Posterior vena cava (tissue), 2 donors: Measurements from ENCODE around the gene B3GALT4. TPM values are rescaled to one million over a fixed set of nuclear protein-coding genes. Genes with fewer than 3 reads are reported as not detected.

ENCODE experiments used
- DNase-seq: peaks from one replicate; pipeline ENCODE4 v3.0.0-alpha.2; 2020; ENCODE audit warnings: low spot score
- intact Hi-C, 2 donors: fragments of 100-400 bp; cut with DNase I; formaldehyde crosslinking; loops; one replicate each; pipeline versions ENCODE4 v1.14.1 to v1.14.2; 2022 to 2023
- total RNA-seq, 2 donors: library from RNA; stranded (reverse); fragmentation: NEBNext Ultra II Directional; extraction: Animal tissue kit (Norgen Biotek cat#: 25700); gene quantifications; one replicate each; pipeline ENCODE4 v1.2.1, GENCODE V29; 2021
- donor health status: DM: yes; HTN: yes; CAD: no.
- donor health status: DM: yes; HTN: yes; CAD: no.

The B3GALT4 gene
- total RNA-seq, 2 donors from 2014 or later, result 9.5 to 14.1 TPM

- intact Hi-C loops, result no loop called here
- no peak for DNase-seq
Measured at GRCh38 chr6:33288141-33288920, 11.4 kb downstream of the B3GALT4 start.

GRCh38 chr6:33288921-33289783 is 12.2 kb downstream of the B3GALT4 start, which contains the start of the genes PFDN6 and WDR46:
Gene PFDN6, plus strand, starts transcription at chr6:33289601. Its CDS starts 256 bp downstream, at chr6:33289857.
Gene WDR46, minus strand, starts transcription at chr6:33289239. Its CDS starts 69 bp downstream, at chr6:33289170.
- DNase-seq, result peak; percentile 91
- intact Hi-C loops, result no loop called here

- intact Hi-C loops, result no loop called here
Measured at GRCh38 chr6:33289784-33290315, 12.9 kb downstream of the B3GALT4 start.

GRCh38 chr6:33290459-33290858 is 13.5 kb downstream of the B3GALT4 start:
- DNase-seq, result no peak
- intact Hi-C loops, result no loop called here

More at GRCh38 chr6:33289784-33290315, 12.9 kb downstream of the B3GALT4 start:
- no peak for DNase-seq

GRCh38 chr6:33292996-33293682 is 16.2 kb downstream of the B3GALT4 start:
- intact Hi-C loops, result no loop called here
- peak; percentile 69 for DNase-seq

GRCh38 chr6:33294086-33294823 is 17.3 kb downstream of the B3GALT4 start:
- DNase-seq, result peak; percentile 67
- intact Hi-C loops, result no loop called here

- intact Hi-C loops, result no loop called here
- peak; percentile 74 for DNase-seq
Measured at GRCh38 chr6:33295621-33296369, 18.9 kb downstream of the B3GALT4 start.

GRCh38 chr6:33296797-33297405 is 20.0 kb downstream of the B3GALT4 start:
- intact Hi-C loops, result no loop called here
- DNase-seq, result peak; percentile 55

- intact Hi-C loops, result no loop called here
- peak; percentile 81 for DNase-seq
Measured at GRCh38 chr6:33297406-33297955, 20.6 kb downstream of the B3GALT4 start.

- intact Hi-C loops, result no loop called here
- DNase-seq, result peak; percentile 89
Measured at GRCh38 chr6:33297956-33298772, 21.2 kb downstream of the B3GALT4 start.

- intact Hi-C loops, result no loop called here
- DNase-seq, result peak; percentile 96
Measured at GRCh38 chr6:33298773-33299236, 21.9 kb downstream of the B3GALT4 start, which contains the start of gene RGL2. Gene RGL2, minus strand, starts transcription at chr6:33298942. Its CDS starts 332 bp downstream, at chr6:33298610.

GRCh38 chr6:33299237-33299944 is 22.5 kb downstream of the B3GALT4 start:
- peak; percentile 97 for DNase-seq
- intact Hi-C loops, result no loop called here

- DNase-seq, result no peak
- intact Hi-C loops, result no loop called here
Measured at GRCh38 chr6:33301877-33302276, 25.0 kb downstream of the B3GALT4 start.

- no peak for DNase-seq
- intact Hi-C loops, result no loop called here
Measured at GRCh38 chr6:33304216-33304615, 27.3 kb downstream of the B3GALT4 start.

- no peak for DNase-seq
- intact Hi-C loops, result no loop called here
Measured at GRCh38 chr6:33305052-33305451, 28.1 kb downstream of the B3GALT4 start.

GRCh38 chr6:33306356-33306755 is 29.4 kb downstream of the B3GALT4 start:
- intact Hi-C loops, result no loop called here
- DNase-seq, result no peak
